Fibroblast of skin of right quadriceps (primary cell): ENCODE measurements around the gene MBOAT7.

Experiments
- DNase-seq: peaks from one replicate; pipeline ENCODE4 v3.0.0-alpha.2; 2013

Gene MBOAT7

GRCh38 chr19:54137699-54138488 is 51.5 kb downstream of the MBOAT7 start, which contains the start of gene CNOT3:
CNOT3 (plus strand) TSS chr19:54137762; CDS start chr19:54142979, 5,217 bp downstream.
- no peak for DNase-seq

- DNase-seq, result peak; percentile 100
Observed at GRCh38 chr19:54136864-54137698, 52.3 kb downstream of the MBOAT7 start.

DNA sequence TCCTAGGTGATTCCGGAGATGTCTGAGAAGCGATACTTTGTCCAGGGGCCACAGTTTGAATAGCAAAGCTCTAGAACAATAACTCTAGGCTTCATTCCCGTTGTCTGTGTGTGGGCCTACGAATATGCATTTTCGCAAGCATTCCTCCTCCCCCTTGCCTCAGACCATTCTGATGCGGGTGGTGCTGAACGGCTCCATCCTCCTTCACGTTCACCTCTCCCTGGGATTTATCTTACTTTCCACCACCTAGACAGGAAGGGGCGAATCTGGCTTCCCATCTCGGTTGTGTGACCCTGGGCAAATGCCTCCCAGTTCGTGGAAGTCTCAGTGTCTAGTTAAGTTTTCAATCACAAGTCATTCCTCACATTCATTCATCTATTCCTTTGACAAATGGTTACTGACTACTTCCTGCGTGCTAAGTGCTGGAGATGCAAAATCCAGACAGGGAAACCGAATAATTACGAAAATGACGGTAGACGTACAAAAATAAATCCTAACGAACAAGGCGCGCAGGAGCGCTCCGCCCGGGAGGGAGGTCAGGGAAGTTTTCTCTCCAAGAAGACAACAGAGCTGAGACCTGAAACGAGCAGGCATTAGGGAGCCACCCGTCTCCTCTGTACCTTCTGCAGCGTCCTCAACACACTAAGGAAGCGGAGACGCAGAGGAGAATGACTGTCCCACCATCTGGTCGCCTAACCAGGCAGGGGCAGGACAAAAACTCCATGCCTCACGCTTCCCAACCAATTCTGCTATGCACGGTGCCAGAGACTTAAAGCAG is 53.1 kb downstream of the MBOAT7 start:
- no peak for DNase-seq

DNA sequence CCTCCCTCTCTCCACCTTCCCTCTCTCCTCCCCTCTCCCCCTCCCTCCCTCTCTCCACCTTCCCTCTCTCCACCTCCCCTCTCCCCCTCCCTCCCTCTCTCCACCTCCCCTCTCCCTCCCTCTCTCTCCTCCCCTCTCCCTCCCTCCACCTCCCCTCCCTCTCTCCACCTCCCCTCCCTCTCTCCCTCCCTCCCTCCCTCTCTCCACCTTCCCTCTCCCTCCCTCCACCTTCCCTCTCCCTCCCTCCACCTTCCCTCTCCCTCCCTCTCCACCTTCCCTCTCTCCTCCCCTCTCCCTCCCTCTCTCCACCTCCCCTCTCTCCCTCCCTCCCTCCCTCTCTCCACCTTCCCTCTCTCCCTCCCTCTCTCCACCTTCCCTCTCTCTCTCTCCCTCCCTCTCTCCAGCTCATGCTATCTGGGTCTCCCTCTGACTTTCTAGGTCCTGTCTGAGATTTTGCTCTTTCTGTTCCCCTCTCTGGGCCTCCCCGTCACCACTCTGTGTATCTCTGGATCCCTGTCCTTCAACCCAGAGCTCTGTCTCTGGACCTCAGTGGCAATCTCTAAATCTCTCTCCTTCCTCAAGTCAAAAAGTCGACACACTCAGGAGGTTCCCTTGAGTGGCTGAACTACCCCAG is 55.3 kb downstream of the MBOAT7 start:
- no peak for DNase-seq

- peak; percentile 59 for DNase-seq
Observed at GRCh38 chr19:54133312-54133956, 55.9 kb downstream of the MBOAT7 start.

- no peak for DNase-seq
Observed at GRCh38 chr19:54129617-54129996, 59.8 kb downstream of the MBOAT7 start.

DNA sequence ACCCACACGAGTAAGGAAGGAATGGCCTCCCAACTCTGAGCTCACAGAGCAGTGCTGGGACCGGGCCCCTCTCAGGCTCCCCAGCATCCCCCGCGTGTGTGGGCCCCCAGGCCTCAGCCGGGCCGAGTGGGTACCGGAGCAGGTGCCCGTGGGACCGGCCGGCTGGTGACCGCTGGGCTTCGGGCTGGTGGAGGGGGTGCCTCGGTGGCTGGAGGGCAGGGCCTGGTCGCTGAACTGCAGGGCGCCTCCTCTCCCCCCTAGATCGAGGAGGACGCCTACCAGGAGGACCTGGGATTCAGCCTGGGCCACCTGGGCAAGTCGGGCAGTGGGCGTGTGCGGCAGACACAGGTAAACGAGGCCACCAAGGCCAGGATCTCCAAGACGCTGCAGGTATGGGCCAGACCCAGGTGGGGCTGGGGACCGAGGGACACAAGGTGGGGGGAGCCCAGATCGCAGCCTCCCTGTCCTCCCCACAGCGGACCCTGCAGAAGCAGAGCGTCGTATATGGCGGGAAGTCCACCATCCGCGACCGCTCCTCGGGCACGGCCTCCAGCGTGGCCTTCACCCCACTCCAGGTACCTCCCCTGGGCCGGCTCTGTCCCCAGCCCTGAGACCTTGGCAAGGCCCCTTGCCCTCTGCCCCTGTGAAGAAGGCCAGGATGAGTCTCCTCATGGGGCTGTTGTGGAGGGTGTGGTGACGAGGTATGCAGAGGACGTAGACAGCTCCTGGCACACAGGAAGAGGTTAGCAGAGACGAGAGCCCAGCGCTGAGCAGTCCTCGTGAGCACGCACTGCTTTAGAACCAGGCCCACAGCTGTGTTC is 60.4 kb downstream of the MBOAT7 start:
- DNase-seq, result no peak

GRCh38 chr19:54128441-54128725 is 61.0 kb downstream of the MBOAT7 start:
- DNase-seq, result no peak

- no peak for DNase-seq
Observed at GRCh38 chr19:54127688-54128440, 61.5 kb downstream of the MBOAT7 start.

DNA sequence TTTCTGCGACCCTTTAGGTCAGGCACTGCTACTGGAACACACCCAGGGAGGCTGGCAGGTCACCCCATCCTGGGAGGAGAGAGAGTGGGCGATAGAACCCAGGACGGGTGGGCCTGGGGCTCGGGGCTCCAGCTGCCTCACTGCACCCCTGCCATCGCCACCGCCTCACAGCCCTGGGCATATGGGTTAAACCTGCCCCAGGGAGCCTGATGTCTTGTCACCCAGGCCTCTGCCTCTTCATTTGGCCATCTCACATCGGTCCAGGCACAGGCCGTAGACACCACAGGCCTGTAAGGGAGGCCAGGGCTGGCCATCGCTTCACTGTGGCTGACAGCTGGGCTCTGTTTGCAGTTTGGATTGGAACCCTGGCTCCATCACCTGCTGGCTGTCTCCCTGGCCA is 63.7 kb downstream of the MBOAT7 start:
- DNase-seq, result no peak

DNA sequence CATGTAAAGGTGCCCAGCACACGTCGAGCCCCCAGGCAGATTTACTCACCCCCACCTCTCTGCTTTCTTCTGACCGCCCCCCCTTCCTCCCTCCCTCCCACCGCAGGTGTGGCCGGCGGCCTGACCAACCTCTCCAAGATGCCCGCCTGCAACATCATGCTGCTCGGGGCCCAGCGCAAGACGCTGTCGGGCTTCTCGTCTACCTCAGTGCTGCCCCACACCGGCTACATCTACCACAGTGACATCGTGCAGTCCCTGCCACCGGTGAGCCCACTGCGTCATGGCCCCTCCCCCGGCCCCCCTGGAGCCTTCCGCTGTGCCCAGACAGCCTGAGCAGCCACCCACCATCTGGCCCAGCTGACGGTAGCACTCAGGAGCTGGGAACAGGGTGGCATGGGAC is 65.0 kb downstream of the MBOAT7 start:
- DNase-seq, result no peak

- no peak for DNase-seq
Observed at GRCh38 chr19:54123682-54124081, 65.7 kb downstream of the MBOAT7 start.
